ENCODE data around the gene CSNK2A1.

DNA sequence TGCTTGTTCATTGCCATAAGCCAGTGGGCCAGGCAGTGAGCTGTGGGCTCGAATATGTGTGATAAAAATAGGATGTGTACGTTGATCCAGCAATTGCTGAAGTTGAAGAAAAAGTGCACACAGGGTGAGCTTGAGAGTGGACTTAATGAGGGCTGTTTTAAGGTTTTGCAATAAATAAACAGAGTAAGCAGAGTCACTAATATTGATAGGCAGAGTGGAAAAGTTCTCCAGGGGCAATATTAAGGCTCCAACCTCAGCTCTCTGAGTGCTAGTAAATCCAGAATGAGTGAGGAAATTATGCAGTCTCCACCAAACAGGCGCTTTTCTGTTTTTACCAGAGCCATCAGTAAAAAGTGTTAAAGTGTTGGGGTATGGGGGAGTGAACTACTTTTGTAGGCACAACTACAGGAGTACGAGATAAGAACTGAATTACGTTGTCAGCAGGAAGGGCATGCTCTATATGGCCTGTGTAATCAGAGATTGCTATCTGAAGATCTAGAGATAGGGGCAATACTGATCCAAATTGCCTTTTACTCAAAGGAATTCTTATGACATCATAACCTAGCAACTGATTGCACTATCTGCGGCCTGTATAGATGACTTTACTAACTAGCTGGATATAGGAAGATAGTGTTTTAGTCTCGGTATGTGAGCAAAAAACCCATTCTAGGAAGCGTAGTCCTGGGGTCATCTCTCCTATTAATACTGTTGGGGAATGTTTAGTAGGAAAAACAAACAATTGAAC, 73.7 kb downstream of the CSNK2A1 start:
- TF ChIP-seq, protein P1, sequence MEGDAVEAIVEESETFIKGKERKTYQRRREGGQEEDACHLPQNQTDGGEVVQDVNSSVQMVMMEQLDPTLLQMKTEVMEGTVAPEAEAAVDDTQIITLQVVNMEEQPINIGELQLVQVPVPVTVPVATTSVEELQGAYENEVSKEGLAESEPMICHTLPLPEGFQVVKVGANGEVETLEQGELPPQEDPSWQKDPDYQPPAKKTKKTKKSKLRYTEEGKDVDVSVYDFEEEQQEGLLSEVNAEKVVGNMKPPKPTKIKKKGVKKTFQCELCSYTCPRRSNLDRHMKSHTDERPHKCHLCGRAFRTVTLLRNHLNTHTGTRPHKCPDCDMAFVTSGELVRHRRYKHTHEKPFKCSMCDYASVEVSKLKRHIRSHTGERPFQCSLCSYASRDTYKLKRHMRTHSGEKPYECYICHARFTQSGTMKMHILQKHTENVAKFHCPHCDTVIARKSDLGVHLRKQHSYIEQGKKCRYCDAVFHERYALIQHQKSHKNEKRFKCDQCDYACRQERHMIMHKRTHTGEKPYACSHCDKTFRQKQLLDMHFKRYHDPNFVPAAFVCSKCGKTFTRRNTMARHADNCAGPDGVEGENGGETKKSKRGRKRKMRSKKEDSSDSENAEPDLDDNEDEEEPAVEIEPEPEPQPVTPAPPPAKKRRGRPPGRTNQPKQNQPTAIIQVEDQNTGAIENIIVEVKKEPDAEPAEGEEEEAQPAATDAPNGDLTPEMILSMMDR (IDR thresholded peaks at IDR 0.05; ENCODE audit: low read depth, low read length), result no peak
- TF ChIP-seq EZH2phosphoT487 (IDR thresholded peaks at IDR 0.05; ENCODE audit: low read depth), result no peak
